ENCODE measurements around the gene GDF15.

The GDF15 gene

DNA sequence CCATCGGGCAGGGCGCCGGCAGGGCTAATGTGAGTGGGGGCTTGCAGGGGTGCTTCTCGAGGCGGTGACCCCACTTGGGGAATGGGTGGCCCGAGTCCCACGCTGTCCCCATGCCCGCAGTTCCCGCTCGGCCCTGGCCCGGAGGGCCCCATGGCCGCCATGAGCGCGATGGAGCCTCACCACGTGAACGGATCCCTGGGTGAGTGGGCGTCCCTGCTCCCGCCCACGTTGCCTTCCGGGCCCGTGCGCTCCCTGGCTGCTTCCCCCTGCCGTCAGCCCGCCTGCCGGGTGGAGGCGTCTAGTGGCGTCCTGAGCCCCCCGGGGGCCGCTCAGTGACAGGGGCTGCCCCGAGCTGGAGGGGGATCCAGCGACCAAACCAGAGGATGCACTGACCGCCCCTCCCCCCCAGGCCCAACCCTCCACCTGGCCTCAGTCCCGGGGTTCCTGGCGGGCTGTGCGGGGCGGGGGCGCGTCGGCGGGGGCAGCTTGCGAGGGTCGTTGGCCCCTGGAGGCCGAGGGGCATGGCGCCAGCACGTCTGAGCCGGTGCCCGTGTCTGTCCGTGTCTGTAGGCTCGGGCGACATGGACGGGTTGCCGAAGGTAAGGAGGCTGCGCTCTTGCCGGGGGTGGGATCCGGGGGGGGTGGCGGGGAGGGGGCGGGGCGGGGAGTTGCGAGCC, 47.2 kb downstream of the GDF15 start:
- no peak for DNase-seq

DNA sequence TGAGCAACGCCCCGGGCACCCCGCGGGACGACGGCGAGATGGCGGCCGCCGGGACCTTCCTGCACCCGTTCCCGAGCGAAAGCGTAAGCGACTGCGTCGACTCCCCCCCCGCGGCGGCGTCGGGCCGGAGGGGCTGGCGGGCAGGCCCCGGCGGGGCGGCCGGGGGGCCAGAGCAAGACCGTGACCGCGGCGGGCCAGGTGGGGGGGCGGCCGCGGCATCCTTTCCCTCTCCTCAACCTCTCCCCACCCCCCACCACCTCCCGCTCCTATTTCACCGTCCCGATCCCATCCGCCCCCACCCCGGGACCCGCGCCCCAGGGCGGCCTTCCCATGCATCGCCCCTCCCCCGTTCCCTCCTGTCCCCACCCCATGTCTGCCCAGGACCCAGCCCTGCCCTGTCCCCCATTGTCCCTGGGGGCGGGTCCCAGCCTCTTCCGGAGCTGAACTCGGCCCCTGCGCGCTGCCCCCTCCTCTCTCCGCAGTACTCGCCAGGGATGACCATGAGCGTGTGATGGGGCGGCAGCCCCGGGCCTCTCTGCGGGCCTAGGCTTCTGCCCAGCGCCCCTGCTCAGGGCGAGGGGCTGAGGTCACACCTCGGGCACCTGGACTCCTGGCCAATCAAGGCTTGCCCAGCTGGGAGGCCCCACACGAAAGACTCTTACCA, 47.9 kb downstream of the GDF15 start:
- no peak for DNase-seq

DNA sequence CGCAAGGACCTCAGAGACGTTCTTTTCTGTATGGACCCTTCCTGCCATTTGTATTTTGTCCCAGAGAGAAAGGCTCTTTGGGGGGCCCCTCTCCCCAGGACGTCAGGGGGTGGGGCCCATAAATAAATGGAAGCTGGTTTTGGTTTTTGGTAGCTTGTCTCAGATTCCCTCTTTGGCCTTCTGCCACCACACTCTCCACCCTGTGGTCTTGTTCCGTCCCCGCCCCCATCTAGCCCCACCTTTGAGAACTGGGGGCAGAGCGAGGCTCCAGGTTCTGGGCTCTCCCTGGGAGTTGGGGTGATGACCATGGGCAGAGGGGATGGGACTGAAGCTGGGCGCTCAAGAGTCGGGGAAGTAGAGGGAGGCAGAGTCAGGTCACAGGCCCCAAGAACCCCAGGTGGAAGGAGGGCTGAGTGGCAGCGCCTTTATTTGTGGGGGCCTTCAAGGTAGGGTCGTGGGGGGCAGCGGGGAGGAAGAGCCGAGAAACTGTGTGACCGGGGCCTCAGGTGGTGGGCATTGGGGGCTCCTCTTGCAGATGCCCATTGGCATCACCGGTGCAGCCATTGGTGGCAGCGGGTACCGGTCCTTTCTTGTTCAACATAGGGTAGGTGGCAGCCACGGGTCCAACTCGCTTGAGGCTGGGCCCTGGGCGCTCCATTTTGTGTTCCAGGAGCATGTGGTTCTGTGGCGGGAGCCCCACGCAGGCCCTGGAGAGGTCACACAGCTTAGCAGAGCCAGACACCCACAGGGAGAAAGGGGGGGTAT, 48.6 kb downstream of the GDF15 start:
- no peak for DNase-seq

DNA sequence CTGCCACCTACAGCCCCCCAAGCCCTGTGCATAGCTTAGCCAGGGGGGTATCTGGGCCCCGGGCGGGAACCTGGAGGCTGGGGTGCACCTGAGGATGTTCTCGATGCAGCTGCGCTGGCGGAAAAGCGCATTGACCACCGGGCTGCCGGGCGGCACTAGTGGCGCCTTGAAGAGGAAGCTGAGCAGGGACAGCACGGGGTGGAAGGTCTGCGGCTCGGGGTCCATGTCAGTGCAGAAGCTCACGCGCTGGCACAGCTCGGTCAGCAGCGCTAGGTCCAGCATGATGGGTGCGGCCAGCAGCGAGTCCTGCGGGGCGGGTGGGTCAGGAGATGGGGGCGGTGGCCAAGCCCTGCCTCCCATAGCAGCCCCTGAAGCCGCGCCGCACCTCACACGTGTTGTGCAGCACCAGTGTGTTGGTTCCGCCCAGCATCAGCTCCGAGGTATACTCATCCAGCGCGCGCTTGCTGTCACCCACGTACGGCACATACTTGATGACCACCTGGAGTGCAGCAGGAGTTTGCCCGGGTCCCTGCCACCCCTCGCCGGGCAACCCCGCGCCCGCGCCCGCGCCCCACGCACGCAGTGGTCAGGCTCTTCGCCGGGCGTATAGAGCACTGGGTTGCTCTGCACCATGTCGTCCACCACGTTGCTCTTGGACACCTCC, 49.4 kb downstream of the GDF15 start:
- no peak for DNase-seq

DNA sequence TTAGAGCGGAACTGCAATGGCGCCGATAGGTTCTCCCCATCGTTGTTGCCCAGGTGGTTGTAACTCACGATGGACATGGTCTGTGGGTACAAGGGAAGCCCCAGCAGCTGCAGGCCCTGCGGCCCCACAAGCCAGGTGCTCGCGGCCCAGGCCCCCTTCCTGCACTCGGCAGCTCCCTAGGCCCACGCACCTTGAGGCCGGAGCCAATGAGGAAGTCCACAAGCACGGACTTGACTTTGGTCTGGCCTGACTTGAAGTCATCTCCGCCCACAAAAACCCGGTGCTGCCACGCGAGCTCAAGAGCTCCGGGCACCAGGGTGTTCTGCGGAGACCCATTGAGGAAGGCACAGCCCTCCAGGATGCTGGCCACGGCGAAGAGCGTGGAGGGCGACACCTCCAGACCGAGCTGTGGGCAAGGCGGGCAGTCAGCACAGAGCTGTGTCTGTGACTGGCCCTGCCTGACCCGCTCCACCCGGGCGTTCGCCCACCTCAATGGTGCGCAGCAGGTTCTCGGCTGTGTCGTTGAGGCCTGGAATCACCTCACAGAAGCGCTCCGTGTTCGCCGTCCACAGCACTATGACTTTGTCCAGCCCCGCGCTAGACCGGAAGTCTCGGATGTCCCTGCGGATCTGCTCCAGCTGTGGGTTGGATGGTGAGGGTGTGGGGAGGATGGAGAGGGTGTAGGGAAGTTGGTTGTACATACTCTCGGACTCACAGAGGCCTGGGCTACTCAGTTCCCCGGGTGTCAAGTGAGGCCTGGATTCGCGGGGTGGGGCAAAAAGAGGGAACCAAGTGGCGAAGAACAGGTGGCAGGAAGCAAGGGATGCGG, 50.1 kb downstream of the GDF15 start:
- DNase-seq = no peak

DNA sequence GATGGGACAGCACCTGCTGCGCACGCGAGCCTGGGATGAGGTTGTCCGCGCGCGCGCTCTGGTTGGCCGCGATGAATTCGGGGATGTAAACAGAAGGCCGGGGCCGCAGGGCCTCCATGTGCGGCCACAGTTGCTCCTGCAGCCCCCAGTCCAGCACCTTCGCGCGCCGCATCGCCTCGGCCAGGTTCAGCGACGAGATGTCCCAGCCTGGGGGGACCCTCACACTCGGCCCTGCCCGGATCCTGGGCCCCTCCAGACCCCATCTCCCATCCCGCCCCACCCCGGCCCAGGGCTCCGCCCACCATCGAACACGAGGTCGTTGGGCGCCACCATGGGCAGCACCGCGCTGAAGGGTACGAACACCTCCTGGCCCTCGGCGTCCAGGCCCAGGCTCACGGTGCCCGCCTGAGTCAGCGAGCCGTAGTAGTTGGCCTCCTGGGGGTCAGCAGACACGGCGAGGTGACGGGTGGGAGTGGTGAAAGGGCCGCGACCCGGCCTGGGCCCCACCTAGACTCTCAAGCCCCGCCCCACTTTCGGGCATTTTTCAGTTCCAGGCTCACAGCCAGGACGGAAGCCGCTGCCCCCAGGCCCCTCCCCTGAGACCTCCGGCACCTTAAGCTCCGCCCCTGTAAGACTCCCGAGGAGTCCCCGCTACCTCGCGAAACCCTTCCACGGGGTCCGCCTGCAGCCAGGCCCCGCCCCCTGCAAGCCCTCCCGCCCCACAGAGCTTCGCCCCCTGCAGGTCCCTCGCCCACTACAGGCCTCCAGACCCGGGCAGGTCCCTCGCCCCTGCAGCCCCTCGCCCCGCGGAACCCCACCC, 50.9 kb downstream of the GDF15 start:
- peak; percentile 26 for DNase-seq

DNA sequence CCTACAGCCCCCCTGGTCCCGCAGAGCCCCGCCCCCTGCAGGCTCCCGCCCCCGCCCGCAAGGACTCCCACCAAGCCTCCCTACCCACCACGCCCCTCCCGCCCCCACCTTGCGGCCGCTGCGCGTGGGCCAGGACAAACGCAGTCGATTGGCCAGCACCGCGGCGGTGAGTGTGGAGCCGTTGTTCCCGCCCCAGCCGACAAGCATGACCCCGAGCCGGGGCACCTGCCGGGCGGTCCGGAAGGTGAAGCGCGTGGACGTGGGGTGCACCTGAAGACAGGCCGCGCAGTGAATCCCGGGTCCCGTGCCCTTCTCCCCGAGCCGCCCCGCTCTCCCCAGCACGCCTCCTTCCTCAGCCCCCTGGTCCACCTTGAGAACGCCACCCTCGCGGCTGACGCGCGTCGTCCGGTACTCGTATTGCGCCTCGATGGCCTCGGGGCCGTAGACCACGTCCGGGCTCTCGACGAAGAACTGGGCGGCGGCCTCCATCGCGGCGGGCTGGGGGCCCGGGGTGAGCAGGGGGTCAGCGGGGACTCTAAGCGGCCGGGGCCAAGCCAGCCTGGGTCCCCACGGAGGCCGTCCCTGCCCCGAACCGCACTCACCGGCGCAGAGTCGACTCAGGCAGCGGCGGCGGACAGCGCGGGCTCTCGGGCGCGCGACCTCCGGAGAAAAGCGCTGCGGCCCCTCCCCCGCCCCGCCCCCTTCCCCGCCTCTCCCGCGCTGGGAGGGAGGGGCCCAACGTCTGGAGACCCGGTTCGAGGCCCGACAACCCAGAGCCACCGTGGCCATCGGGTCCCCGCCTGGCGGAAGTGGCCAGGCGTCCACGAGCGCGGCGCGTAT, 51.8 kb downstream of the GDF15 start, which contains the start of gene ISYNA1:
Gene ISYNA1, minus strand, starts transcription at position 643 of the 840 bp plus-strand sequence. Its CDS starts 154 bp downstream, at position 489.
- DNase-seq = peak; percentile 23

DNA sequence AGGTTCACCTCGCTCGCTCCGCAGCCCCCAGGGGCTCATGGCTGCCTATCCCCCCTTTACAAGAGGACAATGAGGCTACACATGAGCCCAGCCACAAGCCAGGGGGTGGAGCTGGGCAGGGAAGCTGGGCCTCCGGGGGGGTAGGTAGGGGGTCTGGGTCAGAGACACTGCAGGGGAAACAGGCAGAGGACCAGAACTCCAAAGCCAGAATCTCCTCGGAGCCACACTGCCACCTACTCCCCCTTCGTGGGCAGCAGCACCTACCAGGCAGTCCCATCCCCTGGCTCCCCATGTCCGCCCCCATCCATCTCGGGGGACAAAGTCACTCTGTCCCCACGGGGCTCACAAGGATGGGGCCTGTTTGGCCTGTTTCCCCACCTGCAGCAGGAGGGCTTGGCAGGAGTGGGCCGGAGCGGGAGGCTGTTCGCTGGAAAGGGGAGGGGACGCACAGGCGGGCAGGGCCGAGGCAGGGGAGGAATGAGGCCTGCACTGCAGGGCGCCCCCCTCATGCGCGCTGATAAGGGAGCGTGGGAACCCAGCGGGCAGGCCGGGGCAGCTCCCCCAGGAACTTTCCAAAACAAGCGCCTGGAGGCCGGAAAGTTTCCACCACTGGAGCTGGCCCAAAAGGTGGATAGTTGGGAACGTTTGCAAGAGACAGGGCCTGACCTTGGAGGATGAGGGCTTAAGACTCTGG, 52.5 kb downstream of the GDF15 start:
- no peak for DNase-seq

Data from SHP77 treated with DMSO at 0.1 percent for 48 hours (cell line).